ENCODE data around the gene HOXA3.

GRCh38 chr7:27095897-27096767 is 56.3 kb downstream of the HOXA3 start, which contains the start of gene HOXA1:
- peak in 1 of 3 experiments; percentile 46 for TF ChIP-seq CTCF (optimal IDR thresholded peaks at IDR 0.05 in 1 of 3, IDR thresholded peaks at IDR 0.05 in 1 of 3, conservative IDR thresholded peaks at IDR 0.05 in 1 of 3; ENCODE audit: extremely low read depth in 1 of 3, insufficient read depth in 2 of 3, low read length in 3 of 3)
- no peak for TF ChIP-seq EZH2 (IDR thresholded peaks at IDR 0.05; ENCODE audit: low read length)

All from keratinocyte (primary cell).